ENCODE results near the gene SP3. TPM values are rescaled to one million over a fixed set of nuclear protein-coding genes. Genes with fewer than 3 reads are reported as not detected.

Gene SP3
- total RNA-seq, 2 donors from 2014 or later, result 33.2 to 45.0 TPM

DNA sequence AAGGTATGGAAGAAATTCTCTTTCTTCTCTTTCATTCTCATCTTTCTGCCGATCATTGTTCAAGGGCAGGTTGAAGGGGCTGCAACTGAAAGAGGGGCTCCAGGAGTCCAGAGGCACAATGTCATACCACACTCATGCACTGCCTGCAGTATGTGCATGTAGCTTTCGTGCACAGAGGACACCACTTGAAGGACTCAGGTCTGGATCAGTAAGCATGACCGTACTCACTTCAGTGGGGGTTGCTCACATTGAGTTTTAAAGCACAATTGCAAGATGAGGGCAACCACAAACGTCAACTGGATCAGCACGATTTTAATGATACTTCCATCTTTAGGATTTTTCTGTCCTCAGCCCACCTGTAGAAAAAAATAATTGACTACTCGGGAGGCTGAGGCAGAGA lies 84.6 kb downstream of the SP3 start:
- H3K27me3 ChIP-seq, result no peaks in the 10 kb centered on the region
- H3K36me3 ChIP-seq, result no peaks in the 10 kb centered on the region
- no peak overlapping the region for H3K27ac ChIP-seq
- DNase-seq (ENCODE audit: low spot score), result no peak
- TF ChIP-seq, protein P1, sequence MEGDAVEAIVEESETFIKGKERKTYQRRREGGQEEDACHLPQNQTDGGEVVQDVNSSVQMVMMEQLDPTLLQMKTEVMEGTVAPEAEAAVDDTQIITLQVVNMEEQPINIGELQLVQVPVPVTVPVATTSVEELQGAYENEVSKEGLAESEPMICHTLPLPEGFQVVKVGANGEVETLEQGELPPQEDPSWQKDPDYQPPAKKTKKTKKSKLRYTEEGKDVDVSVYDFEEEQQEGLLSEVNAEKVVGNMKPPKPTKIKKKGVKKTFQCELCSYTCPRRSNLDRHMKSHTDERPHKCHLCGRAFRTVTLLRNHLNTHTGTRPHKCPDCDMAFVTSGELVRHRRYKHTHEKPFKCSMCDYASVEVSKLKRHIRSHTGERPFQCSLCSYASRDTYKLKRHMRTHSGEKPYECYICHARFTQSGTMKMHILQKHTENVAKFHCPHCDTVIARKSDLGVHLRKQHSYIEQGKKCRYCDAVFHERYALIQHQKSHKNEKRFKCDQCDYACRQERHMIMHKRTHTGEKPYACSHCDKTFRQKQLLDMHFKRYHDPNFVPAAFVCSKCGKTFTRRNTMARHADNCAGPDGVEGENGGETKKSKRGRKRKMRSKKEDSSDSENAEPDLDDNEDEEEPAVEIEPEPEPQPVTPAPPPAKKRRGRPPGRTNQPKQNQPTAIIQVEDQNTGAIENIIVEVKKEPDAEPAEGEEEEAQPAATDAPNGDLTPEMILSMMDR (IDR thresholded peaks at IDR 0.05), result no peak
- no peaks in the 10 kb centered on the region for H3K4me1 ChIP-seq
- no peaks in the 10 kb centered on the region for H3K9me3 ChIP-seq
- H3K4me3 ChIP-seq, result no peak overlapping the region

DNA sequence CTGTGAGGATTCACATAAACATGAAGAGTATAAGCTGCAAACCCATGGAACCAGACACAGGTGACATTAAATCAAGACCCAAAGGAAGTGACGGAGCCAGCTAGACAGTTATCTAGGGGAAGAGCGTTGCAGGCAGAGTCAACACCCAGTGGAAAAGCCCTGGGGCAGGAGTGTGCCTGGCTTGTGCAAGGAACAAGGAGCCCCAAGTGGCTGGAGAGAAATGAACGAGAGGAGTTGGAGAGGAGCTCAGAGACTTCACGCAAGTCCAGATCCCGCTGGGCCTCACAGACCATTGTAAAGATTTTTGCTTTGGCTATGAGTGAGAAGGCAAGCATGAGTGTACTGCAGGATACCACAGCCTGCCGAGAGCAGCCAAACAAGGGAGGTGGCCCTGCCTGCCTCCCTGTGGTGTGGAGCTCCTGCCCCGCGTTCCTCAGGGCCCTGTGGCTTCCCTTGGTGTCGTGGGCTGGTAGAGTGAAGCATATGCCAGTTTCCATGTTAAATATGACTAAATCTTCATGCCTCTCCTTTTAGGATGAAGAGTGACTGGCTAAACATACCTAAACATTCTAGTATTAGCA lies 88.2 kb downstream of the SP3 start:
- TF ChIP-seq, protein P1 (IDR thresholded peaks at IDR 0.05), result no peak
- no peak overlapping the region for H3K27ac ChIP-seq
- H3K4me1 ChIP-seq, result no peaks in the 10 kb centered on the region
- DNase-seq (ENCODE audit: low spot score), result no peak
- H3K27me3 ChIP-seq, result no peaks in the 10 kb centered on the region
- H3K4me3 ChIP-seq, result no peak overlapping the region
- no peaks in the 10 kb centered on the region for H3K9me3 ChIP-seq
- no peaks in the 10 kb centered on the region for H3K36me3 ChIP-seq

DNA sequence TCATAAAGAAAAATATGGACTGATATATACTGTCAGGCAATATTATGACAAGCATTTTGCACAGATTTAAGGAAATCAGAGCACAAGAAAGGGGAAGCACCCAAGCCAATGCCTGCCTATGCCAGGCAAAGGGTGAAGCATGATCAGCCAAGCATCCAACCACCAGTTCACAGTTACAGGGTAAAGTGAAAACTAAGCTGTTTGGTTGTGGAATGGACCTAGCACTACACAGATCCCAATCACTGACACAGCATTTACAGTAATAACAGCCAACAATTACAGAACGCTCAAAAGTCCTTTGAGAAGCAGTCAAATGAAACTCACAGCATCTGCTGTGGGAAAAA lies 90.3 kb downstream of the SP3 start:
- no peak overlapping the region for H3K27ac ChIP-seq
- TF ChIP-seq, protein P1 (IDR thresholded peaks at IDR 0.05), result no peak
- H3K36me3 ChIP-seq, result no peaks in the 10 kb centered on the region
- H3K9me3 ChIP-seq, result no peaks in the 10 kb centered on the region
- no peaks in the 10 kb centered on the region for H3K27me3 ChIP-seq
- DNase-seq (ENCODE audit: low spot score), result no peak
- H3K4me3 ChIP-seq, result no peak overlapping the region
- H3K4me1 ChIP-seq, result no peaks in the 10 kb centered on the region

DNA sequence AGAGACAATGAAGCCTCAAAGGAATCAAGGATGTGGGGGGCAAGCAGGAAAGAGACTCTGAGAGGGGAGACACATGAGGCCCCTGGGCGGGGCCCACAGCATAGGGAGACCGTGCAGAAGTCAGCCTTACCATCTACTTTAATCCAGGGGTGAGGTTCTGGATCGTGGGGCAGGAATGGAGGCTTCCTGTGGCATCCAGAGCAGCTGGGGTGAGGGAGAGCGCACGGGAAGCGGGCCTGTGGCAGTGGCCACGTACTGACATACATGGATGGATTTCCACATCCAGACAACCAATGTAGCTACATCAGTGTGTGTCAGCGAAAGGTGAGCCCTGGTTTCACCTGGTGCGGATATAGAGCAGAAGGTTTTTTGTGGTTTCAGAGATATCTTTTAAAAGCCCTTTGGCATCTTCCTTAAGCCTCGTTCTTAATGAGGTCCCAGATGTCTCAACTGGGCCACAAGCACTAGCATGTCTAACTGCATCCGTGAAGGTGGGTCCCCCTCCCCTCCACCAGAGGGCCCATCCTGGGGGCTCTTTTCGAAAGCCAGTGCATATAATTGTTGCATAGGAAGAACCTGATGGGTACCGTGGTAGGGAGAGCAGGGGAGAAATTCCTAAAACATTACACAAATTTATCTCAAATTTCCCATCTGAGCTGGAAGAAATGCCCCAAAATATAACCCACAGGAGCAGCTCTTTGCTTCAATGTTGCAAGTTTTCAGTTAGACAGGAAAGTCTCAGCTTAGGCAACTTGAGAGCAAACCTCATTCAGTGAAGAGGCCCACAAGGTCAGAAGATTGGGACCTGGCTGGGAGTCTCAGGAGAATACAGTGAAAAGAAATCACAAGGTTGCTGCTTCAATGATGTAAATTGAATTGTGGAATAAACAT lies 90.9 kb downstream of the SP3 start:
- H3K27ac ChIP-seq, result no peak overlapping the region
- no peak overlapping the region for H3K4me3 ChIP-seq
- H3K4me1 ChIP-seq, result no peaks in the 10 kb centered on the region
- no peaks in the 10 kb centered on the region for H3K36me3 ChIP-seq
- no peak for DNase-seq (ENCODE audit: low spot score)
- H3K27me3 ChIP-seq, result no peaks in the 10 kb centered on the region
- TF ChIP-seq, protein P1 (IDR thresholded peaks at IDR 0.05), result no peak
- H3K9me3 ChIP-seq, result no peaks in the 10 kb centered on the region

DNA sequence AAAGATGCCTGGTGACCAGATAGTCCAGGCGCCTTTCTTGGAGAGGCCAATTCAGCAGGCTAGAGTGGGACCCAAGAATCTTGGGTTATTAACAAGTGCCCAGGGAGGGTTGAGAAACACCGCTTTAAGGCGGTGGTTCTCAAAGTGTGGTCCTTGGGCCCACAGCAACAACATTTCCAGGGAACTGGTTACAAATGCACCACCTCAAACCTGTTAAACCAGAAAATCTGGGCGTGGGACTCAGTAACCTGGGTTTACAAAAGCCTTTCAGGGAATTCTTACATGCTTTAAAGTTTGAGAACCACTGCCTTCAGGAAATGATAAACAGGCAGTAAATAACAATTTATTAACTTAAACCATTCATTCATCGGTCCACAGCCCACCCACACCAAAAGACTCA lies 92.5 kb downstream of the SP3 start:
- H3K4me1 ChIP-seq, result no peaks in the 10 kb centered on the region
- no peaks in the 10 kb centered on the region for H3K36me3 ChIP-seq
- no peaks in the 10 kb centered on the region for H3K9me3 ChIP-seq
- H3K27ac ChIP-seq, result no peak overlapping the region
- H3K4me3 ChIP-seq, result no peak overlapping the region
- no peak for DNase-seq (ENCODE audit: low spot score)
- H3K27me3 ChIP-seq, result no peaks in the 10 kb centered on the region
- TF ChIP-seq, protein P1 (IDR thresholded peaks at IDR 0.05), result no peak

Data from right atrium auricular region (tissue), 2 donors.